PC-9 (cell line): ENCODE results near the gene BRINP2.

Experiments
- EZH2 ChIP-seq: fragments of 200-600 bp; sonication (generic); IDR thresholded peaks from 2 replicates; pipeline ENCODE4 v1.8.0; 2017; ENCODE audit warnings: antibody characterized with exemption, low read depth
- TF ChIP-seq, protein P1 (sequence below): fragments of 200-600 bp; sonication (generic); conservative IDR thresholded peaks from 2 replicates; pipeline ENCODE4 v1.6.1; 2017; ENCODE audit warnings: mixed run types, antibody characterized with exemption, mild to moderate bottlenecking, moderate library complexity

DNA sequence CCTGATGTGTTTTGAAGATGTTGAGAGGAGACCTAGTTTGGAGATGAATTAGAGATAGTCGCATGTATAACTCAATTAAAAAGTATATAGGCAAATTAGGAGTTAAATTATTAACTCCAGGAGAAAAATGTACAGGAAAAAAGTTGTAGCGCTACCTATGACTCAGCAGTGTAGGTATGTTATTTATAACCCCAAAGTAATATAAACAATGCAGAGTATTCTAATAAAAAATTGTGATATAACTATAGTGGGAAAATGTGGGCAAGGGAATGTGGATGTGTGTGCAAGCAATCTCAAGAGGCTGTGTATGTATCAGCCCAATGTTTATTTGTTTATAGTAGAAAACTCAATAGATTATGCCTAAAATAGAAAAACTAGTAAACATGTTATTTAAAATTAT is 144.5 kb downstream of the BRINP2 start:
- TF ChIP-seq, protein P1, sequence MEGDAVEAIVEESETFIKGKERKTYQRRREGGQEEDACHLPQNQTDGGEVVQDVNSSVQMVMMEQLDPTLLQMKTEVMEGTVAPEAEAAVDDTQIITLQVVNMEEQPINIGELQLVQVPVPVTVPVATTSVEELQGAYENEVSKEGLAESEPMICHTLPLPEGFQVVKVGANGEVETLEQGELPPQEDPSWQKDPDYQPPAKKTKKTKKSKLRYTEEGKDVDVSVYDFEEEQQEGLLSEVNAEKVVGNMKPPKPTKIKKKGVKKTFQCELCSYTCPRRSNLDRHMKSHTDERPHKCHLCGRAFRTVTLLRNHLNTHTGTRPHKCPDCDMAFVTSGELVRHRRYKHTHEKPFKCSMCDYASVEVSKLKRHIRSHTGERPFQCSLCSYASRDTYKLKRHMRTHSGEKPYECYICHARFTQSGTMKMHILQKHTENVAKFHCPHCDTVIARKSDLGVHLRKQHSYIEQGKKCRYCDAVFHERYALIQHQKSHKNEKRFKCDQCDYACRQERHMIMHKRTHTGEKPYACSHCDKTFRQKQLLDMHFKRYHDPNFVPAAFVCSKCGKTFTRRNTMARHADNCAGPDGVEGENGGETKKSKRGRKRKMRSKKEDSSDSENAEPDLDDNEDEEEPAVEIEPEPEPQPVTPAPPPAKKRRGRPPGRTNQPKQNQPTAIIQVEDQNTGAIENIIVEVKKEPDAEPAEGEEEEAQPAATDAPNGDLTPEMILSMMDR: no peak
- TF ChIP-seq EZH2: no peak
